ENCODE measurements around the gene DNLZ.

The DNLZ gene

GRCh38 chr9:136316896-136317676 is 46.5 kb downstream of the DNLZ start:
- no peak for DNase-seq (ENCODE audit: low read depth)

GRCh38 chr9:136316271-136316751 is 47.2 kb downstream of the DNLZ start:
- DNase-seq (ENCODE audit: low read depth), result no peak

- no peak for DNase-seq (ENCODE audit: low read depth)
Measured at GRCh38 chr9:136314944-136315343, 48.6 kb downstream of the DNLZ start.

- no peak for DNase-seq (ENCODE audit: low read depth)
Measured at GRCh38 chr9:136314056-136314416, 49.5 kb downstream of the DNLZ start.

GRCh38 chr9:136313111-136314055 is 50.2 kb downstream of the DNLZ start:
- DNase-seq (ENCODE audit: low read depth), result no peak

GRCh38 chr9:136312436-136312835 is 51.1 kb downstream of the DNLZ start:
- DNase-seq (ENCODE audit: low read depth), result peak; percentile 74

GRCh38 chr9:136312009-136312375 is 51.6 kb downstream of the DNLZ start:
- DNase-seq (ENCODE audit: low read depth), result no peak

GRCh38 chr9:136311051-136312008 is 52.2 kb downstream of the DNLZ start:
- DNase-seq (ENCODE audit: low read depth), result no peak

DNA sequence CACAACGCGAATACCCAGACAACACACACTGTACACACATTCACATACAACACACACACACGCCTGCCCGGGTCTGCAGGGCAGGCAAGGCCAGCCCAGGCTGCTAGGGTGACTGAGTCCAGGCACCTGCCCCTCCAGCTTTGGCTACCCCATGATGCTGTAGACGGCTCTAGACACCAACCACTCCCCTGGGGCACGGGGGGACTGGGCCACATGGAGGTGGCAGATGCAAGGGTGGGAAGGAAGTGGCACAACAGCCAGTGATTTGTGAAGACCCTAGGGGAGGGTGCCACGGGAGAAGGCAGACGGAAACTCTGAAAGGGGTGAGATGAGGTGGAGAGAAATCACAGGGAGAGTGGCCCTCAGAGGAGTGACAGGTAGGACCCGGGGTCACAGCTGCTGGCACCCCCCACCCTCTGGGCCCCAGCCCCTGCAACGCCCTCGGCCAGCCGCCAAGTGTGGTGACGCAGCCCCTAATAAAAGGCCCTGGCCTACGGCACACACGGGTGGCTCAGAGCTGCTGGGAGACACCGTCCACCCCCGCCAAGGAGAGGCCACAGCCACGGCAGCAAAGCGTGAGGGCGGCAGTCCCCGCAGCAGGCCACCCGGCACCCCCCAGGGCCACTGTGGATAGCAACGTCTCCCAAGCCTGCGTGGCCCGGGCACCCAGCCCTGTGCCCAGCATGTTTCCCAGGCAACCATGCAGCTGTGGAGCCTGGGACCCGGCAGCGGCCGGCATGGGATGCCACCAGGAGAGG is 53.1 kb downstream of the DNLZ start:
- DNase-seq (ENCODE audit: low read depth), result no peak

DNA sequence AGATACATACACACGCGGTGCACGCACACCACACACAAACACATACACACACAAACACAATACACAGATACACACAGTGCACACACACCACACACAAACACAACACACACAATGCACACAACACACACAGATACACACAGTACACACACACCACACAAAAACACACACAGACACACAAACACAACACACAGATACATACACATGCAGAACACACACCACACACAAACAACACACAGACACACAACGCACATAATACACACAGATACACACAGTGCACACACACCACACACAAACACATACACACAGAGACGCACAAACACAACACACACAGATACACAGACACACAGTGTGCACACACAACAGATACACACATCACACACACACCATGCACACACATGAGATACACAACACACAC is 53.7 kb downstream of the DNLZ start:
- DNase-seq (ENCODE audit: low read depth), result no peak

Data from EH (cell line).